GM21526 (cell line): ENCODE data around the gene C16orf78.

Source experiments
- ATAC-seq: cut with Tn5 transposase; IDR thresholded peaks from one replicate; pipeline ENCODE4 v1.9.1; 2021; ENCODE audit warnings: moderate library complexity; ENCODE audit not compliant: unreplicated experiment, low FRiP score

C16orf78 gene

DNA sequence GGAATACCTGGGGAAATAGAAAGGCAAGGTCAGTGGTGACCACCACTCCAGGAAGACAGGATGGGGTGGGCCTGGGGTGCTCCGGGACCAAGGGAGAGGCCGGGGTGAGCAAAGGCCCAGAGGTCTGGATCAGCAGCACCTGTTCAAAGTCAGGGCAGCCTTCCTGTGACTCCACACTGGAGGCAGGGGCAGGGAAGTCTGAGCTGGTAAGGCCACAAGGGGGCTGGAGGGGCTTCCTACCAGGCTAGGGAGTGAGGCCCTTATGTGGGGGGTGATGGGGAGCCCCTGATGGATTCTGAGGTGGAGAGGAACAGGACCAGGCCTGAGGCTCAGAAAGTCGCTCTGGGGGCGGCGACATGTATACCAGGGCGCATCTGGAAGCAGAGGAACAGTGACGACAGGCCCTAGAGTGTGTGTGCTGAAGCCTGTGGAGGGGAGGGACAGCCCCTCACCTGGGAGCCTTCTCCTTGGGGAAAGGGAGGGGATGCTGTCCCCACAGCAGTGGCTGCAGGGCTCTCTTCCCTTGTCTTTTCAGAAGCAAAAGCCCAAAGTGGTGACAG lies 3.7 kb downstream of the C16orf78 start:
- no peak for ATAC-seq

- ATAC-seq: no peak
Observed at GRCh38 chr16:49378238-49378637, 4.6 kb downstream of the C16orf78 start.

DNA sequence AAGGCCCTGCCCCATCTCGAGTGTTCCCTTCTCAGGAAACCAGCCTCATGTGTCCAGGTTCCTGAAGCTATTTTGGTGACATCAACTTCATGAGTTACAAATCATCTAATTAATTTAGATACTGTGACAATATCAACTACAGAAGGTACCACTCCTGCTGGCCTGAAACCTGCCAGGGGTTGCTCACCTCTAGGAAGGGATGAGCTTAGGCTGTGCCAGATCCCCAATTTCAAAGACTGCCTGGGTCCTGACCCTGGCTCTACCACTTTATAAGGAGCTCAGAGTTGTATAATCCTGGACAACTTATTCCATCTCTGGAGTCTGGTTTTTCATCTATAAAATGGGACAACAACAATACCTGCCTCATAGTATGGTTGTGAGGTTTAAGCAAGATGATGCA lies 5.2 kb downstream of the C16orf78 start:
- ATAC-seq: no peak

DNA sequence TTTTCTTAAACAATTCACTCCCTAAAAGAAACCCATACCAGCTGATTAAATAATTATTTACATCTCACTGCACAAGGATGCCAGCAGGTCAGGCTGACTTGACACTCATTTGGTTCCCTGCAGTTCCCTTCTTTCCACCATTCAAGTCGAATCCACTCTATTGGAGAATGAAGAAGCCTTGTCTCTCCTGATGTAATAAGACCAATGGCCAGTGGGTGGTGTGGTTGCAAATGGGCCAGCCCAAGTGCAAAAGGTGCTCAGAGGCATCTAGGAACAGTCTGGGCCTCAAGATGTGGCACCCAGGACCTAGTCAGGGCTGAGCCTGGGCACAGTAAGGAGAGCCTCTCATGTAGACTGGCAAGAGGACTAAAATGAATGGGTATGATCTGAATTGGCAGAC lies 9.3 kb downstream of the C16orf78 start:
- ATAC-seq: no peak

- no peak for ATAC-seq
Observed at GRCh38 chr16:49395021-49395420, 21.4 kb downstream of the C16orf78 start.

DNA sequence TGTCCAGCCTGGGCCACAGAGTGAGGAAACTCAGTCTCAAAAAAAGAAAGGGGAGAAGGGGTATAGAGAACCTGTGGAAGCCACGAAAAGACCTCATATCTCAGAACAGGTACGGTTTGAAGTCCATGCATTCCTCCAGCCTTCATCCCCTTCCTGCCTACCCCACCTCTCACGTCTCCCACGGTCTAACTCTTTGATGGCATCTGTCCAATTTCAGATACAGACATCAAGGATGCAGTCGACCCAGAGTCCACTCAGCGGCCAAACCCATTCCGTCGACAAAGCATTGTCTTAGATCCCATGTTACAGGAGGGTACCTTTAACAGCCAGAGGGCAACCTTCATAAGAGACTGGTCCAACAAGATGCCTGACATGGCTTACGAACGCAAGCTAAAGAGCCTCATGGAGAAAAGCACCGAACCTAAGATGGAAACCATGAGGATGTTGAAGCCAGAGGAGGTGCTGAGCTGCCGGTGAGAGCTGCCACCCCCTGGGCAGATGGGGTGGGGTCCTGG lies 22.7 kb downstream of the C16orf78 start:
- no peak for ATAC-seq

DNA sequence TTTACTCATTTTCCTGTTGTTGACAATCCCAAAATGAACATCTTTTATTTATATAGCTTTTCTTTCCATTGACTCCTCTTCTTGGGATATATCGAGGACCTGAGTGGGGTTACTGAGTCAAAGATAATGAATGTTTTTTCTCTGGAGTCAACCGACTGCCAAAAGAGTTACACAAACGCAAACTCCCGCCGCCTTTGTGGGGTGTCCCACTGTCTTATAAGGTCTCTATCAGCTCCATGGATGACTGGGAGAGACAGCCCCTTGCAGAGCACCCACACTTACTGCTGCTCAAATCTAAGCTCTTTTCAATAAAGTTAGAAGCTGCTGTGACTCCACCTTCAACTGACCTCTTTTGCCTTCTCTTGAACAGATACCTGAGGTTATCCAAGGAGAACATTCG lies 25.2 kb downstream of the C16orf78 start:
- ATAC-seq: no peak

GRCh38 chr16:49399594-49400364 lies 26.2 kb downstream of the C16orf78 start:
- ATAC-seq: peak; percentile 99

- no peak for ATAC-seq
Observed at GRCh38 chr16:49400611-49401010, 27.0 kb downstream of the C16orf78 start.

DNA sequence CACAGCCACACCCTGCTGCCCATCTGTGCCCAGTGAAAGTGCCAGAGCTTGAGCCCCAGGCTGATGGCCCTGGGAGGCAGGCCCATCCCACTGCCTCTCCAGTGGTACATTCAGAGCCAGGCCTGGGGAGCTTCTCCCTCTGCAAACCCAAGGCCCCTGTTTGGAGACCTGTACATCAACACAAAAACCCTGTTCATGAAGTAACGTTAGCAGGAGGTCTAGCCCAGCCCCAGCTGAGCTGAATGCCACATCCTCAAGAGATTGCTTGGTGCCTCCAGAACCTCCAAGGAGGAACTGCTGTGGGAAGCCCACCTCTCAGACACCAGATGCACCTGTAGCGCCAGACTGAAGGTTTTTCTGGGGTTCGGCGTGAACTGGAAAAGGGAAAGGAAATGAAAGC lies 31.5 kb downstream of the C16orf78 start:
- no peak for ATAC-seq

- ATAC-seq: no peak
Observed at GRCh38 chr16:49405530-49405929, 31.9 kb downstream of the C16orf78 start.

DNA sequence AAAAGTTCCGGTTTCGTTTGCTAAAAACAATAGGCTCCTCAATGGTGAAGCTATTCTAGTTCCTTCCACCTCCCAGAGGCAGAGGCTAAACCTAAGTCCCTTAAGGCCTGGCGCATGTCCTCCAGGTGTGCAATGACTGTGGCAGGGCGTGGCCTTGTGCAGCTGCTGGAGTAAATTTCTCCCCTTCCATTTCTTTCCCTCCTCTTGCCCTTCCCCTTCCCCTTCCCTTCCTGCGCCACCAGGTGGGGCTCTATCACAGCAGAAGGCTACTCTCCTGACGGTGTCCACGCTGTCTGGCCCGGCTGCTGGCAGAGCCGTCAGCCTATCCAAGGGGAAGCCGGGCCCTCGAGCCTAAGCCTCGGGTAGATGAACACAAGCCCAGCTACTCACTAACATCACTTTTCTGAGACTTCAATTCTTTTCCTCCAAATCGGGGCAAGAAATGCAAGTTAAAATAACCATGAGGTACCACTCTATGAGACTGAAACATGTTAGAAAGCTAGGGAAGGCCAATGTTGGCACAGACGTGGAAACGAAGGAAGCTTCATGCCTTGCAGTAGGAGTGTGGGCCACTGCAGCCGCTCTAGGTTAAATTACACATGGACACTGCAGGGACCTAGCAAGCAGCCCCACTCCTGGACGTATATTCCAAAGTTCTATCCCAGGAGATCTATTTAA lies 34.4 kb downstream of the C16orf78 start:
- ATAC-seq: peak; percentile 85

GRCh38 chr16:49409121-49409520 lies 35.5 kb downstream of the C16orf78 start:
- no peak for ATAC-seq

DNA sequence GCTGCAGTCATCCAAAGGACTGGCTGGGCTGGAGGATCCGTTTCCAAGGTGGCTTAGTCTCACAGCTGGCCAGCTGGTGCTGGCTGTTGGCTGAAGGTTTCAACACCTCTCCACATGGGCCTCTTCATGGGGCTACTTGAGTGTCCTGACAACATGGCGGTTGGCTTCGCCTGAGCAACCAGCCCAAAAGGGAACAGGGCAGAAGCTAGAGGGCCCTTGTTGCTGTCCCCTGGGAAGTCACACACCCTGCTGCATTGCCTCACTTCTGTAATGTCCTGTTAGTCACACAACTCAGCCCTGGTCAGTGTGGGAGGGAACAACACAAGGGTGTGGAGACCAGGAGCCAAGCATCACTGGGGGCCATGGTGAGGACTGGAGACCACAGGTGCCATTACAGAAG lies 36.6 kb downstream of the C16orf78 start:
- no peak for ATAC-seq

DNA sequence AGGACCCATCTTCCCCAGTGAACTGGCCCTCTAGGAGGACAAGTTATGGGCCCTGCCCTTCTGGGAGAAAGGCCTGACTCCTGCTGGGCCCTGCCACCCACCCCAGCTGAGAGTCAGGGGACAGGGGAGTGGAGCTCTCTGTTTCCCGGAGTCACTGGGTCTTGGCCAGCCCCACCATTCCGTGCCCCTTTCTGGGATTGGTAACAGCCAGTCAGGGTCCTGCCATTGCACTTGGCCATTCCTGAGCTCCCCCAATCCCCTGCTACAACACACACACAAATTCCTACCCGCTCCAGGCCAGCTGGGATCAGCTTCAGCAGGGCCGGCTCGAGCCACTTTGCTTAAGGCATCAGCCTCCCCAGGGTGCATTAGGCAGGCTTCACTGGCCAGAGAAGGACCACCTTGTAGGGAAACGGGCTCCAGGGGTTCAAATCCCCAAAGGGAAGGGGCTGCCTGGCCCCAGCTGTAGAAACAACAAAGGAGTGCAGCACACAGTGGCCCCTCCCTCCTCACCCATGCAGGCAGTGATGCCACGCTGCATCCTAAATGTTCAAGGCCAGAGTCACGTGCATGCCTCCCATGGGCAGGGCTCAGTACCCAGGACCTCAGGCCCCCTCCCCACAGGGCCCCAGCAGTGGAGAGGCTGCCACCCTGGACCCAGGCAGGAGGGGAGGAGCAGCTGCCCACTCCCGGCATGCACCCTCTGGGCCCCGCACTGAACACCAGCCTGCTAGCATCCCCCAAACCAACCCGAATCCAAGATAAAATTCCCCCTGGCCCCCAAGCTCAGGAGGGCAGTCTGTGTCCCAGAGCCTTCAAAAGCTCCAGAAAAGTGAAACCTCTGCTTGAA lies 37.7 kb downstream of the C16orf78 start:
- no peak for ATAC-seq

DNA sequence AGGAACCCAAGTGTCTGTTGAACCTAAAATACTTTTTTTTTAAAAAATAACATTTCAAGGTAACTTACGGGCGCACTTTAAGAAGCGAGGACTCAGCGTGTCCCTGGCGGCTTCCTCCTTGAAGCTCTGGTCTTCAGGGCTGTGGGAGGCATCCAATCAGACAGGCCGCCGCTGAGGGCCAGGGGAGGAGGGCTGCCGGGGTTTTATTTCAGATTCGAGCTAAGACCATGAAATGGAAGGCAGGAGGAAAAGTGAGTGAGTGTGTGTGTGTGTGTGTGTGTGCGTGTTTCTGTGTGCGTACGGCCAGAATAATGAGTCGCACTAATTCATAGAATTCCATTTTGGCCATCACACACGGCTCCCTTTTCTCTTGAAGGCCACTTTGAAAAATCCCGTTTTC lies 41.1 kb downstream of the C16orf78 start:
- no peak for ATAC-seq

- no peak for ATAC-seq
Observed at GRCh38 chr16:49415083-49415482, 41.5 kb downstream of the C16orf78 start.

DNA sequence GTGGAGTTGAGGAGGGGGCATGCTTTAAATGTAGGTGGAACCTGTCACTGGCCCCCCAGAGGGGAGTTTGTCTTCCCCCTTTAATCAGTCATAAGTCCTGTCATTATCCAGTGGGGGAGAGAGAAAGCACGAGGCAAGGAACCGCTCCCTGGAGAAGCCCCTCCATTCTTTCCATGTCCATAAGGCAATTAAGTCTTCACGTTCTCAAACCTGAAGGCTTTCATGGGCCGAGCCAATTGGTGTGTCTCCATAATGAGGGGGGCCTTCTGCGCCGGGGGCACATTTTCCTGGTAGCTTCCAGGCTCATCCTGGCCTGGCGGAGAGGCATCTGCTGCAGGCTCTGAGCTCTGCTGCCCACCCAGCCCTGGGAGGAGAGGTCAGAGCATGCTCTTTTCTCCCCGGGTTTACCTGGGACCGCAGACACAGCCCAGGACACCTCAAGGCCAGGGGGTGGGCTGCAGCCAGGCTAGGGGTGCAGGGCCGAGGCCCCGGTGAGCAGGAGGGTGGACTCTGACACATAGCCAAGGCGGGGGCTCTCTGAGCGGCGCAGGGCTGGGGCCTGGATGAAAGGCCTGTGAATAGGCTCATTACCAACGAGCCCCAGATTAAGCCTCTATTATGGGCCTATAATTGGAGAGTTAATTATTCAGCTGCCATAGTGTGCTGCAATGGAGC lies 42.5 kb downstream of the C16orf78 start:
- ATAC-seq: no peak

DNA sequence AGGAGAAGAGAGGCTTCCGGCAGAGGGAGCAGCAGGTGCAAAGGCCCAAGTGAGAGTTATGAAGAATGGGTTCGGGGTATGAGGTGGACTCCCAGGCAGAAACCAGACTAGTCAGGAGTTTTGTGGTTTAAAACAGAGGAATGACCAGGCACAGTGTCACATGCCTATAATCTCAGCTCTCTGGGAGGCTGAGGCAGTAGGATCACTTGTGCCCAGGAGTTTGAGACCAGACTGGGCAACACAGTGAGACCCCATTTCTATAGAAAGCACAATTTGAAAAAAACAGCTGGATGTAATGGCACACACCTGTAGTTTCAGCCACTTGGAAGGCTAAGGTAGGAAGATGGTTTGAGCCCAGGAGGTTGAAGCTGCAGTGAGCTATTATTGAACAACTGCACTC lies 43.8 kb downstream of the C16orf78 start:
- no peak for ATAC-seq

DNA sequence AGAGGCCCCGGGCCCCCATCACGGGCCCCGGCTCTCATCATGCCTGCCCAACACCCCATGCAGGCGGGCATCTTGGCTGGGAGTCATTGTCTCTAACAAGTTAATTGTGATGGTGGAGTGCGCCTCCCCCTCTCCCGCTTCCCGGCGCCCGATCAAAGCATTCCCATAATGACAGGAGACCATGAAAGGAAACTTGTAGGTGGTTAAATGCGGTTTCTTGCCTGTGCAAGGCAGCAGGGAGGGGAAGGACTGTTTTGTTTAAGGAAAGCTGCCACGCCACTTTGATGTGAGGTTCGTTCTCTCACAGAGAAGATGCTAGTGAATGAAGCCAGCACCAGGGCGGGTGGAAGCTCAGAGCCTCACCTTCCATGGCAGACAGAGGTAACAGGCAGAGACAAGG lies 45.4 kb downstream of the C16orf78 start:
- no peak for ATAC-seq
